HG03460 (cell line): ENCODE data around the gene CACNG8.

ENCODE experiments used
- ATAC-seq: cut with Tn5 transposase; IDR thresholded peaks from one replicate; pipeline ENCODE4 v1.9.1; 2021; ENCODE audit not compliant: unreplicated experiment

The CACNG8 gene

GRCh38 chr19:53992211-53992610 is 29.5 kb downstream of the CACNG8 start:
- no peak for ATAC-seq

- no peak for ATAC-seq
Observed at GRCh38 chr19:53992815-53993214, 30.1 kb downstream of the CACNG8 start.

- ATAC-seq, result no peak
Observed at GRCh38 chr19:53993448-53993847, 30.7 kb downstream of the CACNG8 start.

GRCh38 chr19:53994811-53995210 is 32.1 kb downstream of the CACNG8 start:
- ATAC-seq, result no peak

- no peak for ATAC-seq
Observed at GRCh38 chr19:53998223-53998622, 35.5 kb downstream of the CACNG8 start.

- no peak for ATAC-seq
Observed at GRCh38 chr19:53999694-54000093, 37.0 kb downstream of the CACNG8 start.

GRCh38 chr19:54001496-54001895 is 38.8 kb downstream of the CACNG8 start:
- no peak for ATAC-seq

GRCh38 chr19:54002495-54003315 is 40.0 kb downstream of the CACNG8 start:
- no peak for ATAC-seq

- no peak for ATAC-seq
Observed at GRCh38 chr19:54009440-54009839, 46.7 kb downstream of the CACNG8 start.

- ATAC-seq, result no peak
Observed at GRCh38 chr19:54010474-54010873, 47.7 kb downstream of the CACNG8 start.

GRCh38 chr19:54011507-54012211 is 48.9 kb downstream of the CACNG8 start:
- no peak for ATAC-seq

- no peak for ATAC-seq
Observed at GRCh38 chr19:54013866-54014265, 51.1 kb downstream of the CACNG8 start.

- no peak for ATAC-seq
Observed at GRCh38 chr19:54014920-54015560, 52.3 kb downstream of the CACNG8 start.

- no peak for ATAC-seq
Observed at GRCh38 chr19:54017261-54017660, 54.5 kb downstream of the CACNG8 start.

GRCh38 chr19:54021363-54021762 is 58.6 kb downstream of the CACNG8 start:
- ATAC-seq, result no peak

- no peak for ATAC-seq
Observed at GRCh38 chr19:54021932-54022331, 59.2 kb downstream of the CACNG8 start.

- no peak for ATAC-seq
Observed at GRCh38 chr19:54023191-54023590, 60.5 kb downstream of the CACNG8 start.

- ATAC-seq, result no peak
Observed at GRCh38 chr19:54024660-54025059, 61.9 kb downstream of the CACNG8 start.

GRCh38 chr19:54026656-54027055 is 63.9 kb downstream of the CACNG8 start:
- no peak for ATAC-seq

- ATAC-seq, result no peak
Observed at GRCh38 chr19:54029301-54029700, 66.6 kb downstream of the CACNG8 start.

GRCh38 chr19:54029930-54030490 is 67.3 kb downstream of the CACNG8 start:
- ATAC-seq, result no peak
